GM12892 (cell line): ENCODE data around the gene ALDOC.
A peak's percentile ranks its signal among the peaks of the same experiment; 100 is the strongest.
"Not testable (repeated sequence)": the region's sequence is repeated elsewhere in the genome, so short reads cannot be mapped to it uniquely, and the experiment has no call there.

Experiments used
- DNase-seq: peaks from one replicate; pipeline ENCODE4 v3.0.0; 2011; ENCODE audit not compliant: insufficient read length
- FAIRE-seq: peaks from 2 replicates; lab custom pipeline; 2011; peaks lifted over from hg19 to GRCh38; lab: Jason Lieb, UNC
- POLR2A ChIP-seq: IDR thresholded peaks from 2 replicates; pipeline ENCODE4 v1.6.1; 2011; ENCODE audit warnings: low read depth, low read length, control low read depth
- POLR2AphosphoS5 ChIP-seq: IDR thresholded peaks from 2 replicates; pipeline ENCODE4 v1.6.1; 2011; ENCODE audit warnings: low read depth, low read length, control low read depth
- TAF1 ChIP-seq: IDR thresholded peaks from 2 replicates; pipeline ENCODE4 v1.6.1; 2011; ENCODE audit warnings: low read depth, mild to moderate bottlenecking, control low read depth, low read length, borderline replicate concordance

ALDOC gene

GRCh38 chr17:28578246-28579195, 1.8 kb upstream of the ALDOC start:
- DNase-seq (no peak), FAIRE-seq (no peak)
- 0 out of 2 replicates have a peak, but pooled peaks have one; percentile 26 for TF ChIP-seq POLR2AphosphoS5
- no peak for TF ChIP-seq TAF1
- TF ChIP-seq POLR2A: no peak

GRCh38 chr17:28577466-28577824, 750 bp upstream of the ALDOC start:
- DNase-seq: no peak
- FAIRE-seq: no peak
- TF ChIP-seq TAF1 (no peak), POLR2A (no peak), POLR2AphosphoS5 (no peak)

GRCh38 chr17:28576016-28576415, 679 bp downstream of the ALDOC start:
- FAIRE-seq: peak; percentile 24
- not testable (repeated sequence) for DNase-seq

- no peak for FAIRE-seq
- DNase-seq: no peak
- no peak for TF ChIP-seq TAF1
- TF ChIP-seq POLR2A: no peak
- no peak for TF ChIP-seq POLR2AphosphoS5
Measured at GRCh38 chr17:28575126-28575795, 1.4 kb downstream of the ALDOC start.

GRCh38 chr17:28574526-28574925, 2.2 kb downstream of the ALDOC start:
- DNase-seq (no peak), FAIRE-seq (no peak)
- TF ChIP-seq POLR2A: no peak
- TF ChIP-seq TAF1: no peak
- TF ChIP-seq POLR2AphosphoS5: no peak

- TF ChIP-seq POLR2A: no peak
- no peak for TF ChIP-seq POLR2AphosphoS5
- no peak for TF ChIP-seq TAF1
Measured at GRCh38 chr17:28573966-28574480, 2.7 kb downstream of the ALDOC start.

GRCh38 chr17:28573521-28573920, 3.2 kb downstream of the ALDOC start:
- no peak for TF ChIP-seq POLR2AphosphoS5
- no peak for TF ChIP-seq POLR2A
- no peak for TF ChIP-seq TAF1
- DNase-seq (no peak), FAIRE-seq (no peak)

More at GRCh38 chr17:28573966-28574480, 2.7 kb downstream of the ALDOC start:
- FAIRE-seq (no peak), DNase-seq (no peak)

- DNase-seq (no peak), FAIRE-seq (no peak)
- TF ChIP-seq TAF1 (no peak), POLR2A (no peak), POLR2AphosphoS5 (no peak)
Measured at GRCh38 chr17:28573040-28573380, 3.7 kb downstream of the ALDOC start.

GRCh38 chr17:28572259-28573039, 4.2 kb downstream of the ALDOC start:
- FAIRE-seq (no peak), DNase-seq (no peak)
- no peak for TF ChIP-seq POLR2A
- TF ChIP-seq POLR2AphosphoS5: no peak
- TF ChIP-seq TAF1: no peak

- peak; percentile 65 for TF ChIP-seq TAF1
- peak; percentile 60 for TF ChIP-seq POLR2AphosphoS5
- peak; percentile 79; the same call in 1 of the 2 replicates for TF ChIP-seq POLR2A
- peak; percentile 97 for FAIRE-seq
- DNase-seq: peak; percentile 96
Measured at GRCh38 chr17:28571361-28572122, 5.2 kb downstream of the ALDOC start, which contains the start of gene PIGS. Gene PIGS (minus strand): TSS chr17:28571524. CDS start chr17:28571496, 28 bp downstream.
